ENCODE data around the gene NOP14.
"Not testable (repeated sequence)": the region's sequence is repeated elsewhere in the genome, so short reads cannot be mapped to it uniquely, and the experiment has no call there.

Gene NOP14

GRCh38 chr4:2931512-2932301 lies 31.5 kb downstream of the NOP14 start:
- DNase-seq (ENCODE audit: low spot score) = peak; percentile 60

GRCh38 chr4:2930758-2931511 lies 32.3 kb downstream of the NOP14 start:
- DNase-seq (ENCODE audit: low spot score) = no peak

- DNase-seq (ENCODE audit: low spot score) = no peak
Measured at GRCh38 chr4:2930135-2930757, 33.0 kb downstream of the NOP14 start.

- no peak for DNase-seq (ENCODE audit: low spot score)
Measured at GRCh38 chr4:2929469-2929868, 33.7 kb downstream of the NOP14 start.

GRCh38 chr4:2928242-2929176 lies 34.7 kb downstream of the NOP14 start:
- DNase-seq (ENCODE audit: low spot score) = no peak

- DNase-seq (ENCODE audit: low spot score) = no peak
Measured at GRCh38 chr4:2927696-2928075, 35.5 kb downstream of the NOP14 start.

GRCh38 chr4:2927016-2927695 lies 36.0 kb downstream of the NOP14 start:
- no peak for DNase-seq (ENCODE audit: low spot score)

GRCh38 chr4:2925931-2926860 lies 37.0 kb downstream of the NOP14 start:
- DNase-seq (ENCODE audit: low spot score) = no peak

- no peak for DNase-seq (ENCODE audit: low spot score)
Measured at GRCh38 chr4:2925496-2925895, 37.7 kb downstream of the NOP14 start.

- no peak for DNase-seq (ENCODE audit: low spot score)
Measured at GRCh38 chr4:2924765-2925301, 38.4 kb downstream of the NOP14 start.

GRCh38 chr4:2924286-2924685 lies 38.9 kb downstream of the NOP14 start:
- DNase-seq (ENCODE audit: low spot score) = no peak

GRCh38 chr4:2923668-2924173 lies 39.5 kb downstream of the NOP14 start:
- DNase-seq (ENCODE audit: low spot score) = no peak

- peak; percentile 13 for DNase-seq (ENCODE audit: low spot score)
Measured at GRCh38 chr4:2923141-2923551, 40.1 kb downstream of the NOP14 start.

GRCh38 chr4:2922453-2923101 lies 40.6 kb downstream of the NOP14 start:
- DNase-seq (ENCODE audit: low spot score) = peak; percentile 48

GRCh38 chr4:2918714-2919113 lies 44.5 kb downstream of the NOP14 start:
- DNase-seq (ENCODE audit: low spot score) = not testable (repeated sequence)

- DNase-seq (ENCODE audit: low spot score) = not testable (repeated sequence)
Measured at GRCh38 chr4:2918300-2918699, 44.9 kb downstream of the NOP14 start.

- not testable (repeated sequence) for DNase-seq (ENCODE audit: low spot score)
Measured at GRCh38 chr4:2916696-2917095, 46.5 kb downstream of the NOP14 start.

- no peak for DNase-seq (ENCODE audit: low spot score)
Measured at GRCh38 chr4:2915789-2916188, 47.4 kb downstream of the NOP14 start.

Measured in CD4-positive, alpha-beta T cell treated with Interleukin-2 at 100 ng/mL for 4 hours (primary cell).